Measurements from ENCODE around the gene HAUS8.
"Not testable (repeated sequence)": the region's sequence is repeated elsewhere in the genome, so short reads cannot be mapped to it uniquely, and the experiment has no call there.

HAUS8 gene

DNA sequence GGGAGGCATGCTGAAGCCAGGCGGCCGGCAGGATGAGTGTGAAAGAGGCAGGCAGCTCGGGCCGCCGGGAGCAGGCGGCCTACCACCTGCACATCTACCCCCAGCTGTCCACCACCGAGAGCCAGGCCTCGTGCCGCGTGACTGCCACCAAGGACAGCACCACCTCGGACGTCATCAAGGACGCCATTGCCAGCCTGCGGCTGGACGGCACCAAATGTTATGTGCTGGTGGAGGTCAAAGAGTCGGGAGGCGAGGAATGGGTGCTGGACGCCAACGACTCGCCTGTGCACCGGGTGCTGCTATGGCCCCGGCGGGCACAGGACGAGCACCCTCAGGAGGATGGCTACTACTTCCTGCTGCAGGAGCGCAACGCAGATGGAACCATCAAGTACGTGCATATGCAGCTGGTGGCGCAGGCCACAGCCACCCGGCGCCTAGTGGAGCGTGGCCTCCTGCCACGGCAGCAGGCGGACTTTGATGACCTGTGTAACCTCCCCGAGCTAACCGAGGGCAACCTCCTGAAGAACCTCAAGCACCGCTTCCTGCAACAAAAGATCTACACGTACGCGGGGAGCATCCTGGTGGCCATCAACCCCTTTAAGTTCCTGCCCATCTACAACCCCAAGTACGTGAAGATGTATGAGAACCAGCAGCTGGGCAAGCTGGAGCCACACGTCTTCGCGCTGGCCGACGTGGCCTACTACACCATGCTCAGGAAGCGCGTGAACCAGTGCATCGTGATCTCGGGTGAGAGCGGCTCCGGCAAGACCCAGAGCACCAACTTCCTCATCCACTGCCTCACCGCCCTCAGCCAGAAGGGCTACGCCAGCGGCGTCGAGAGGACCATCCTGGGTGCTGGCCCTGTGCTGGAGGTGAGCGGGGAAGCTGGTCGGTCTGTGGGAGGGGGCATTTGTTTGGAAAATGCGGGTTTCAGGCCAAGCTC is 26.7 kb upstream of the HAUS8 start:
- no peak for DNase-seq

DNA sequence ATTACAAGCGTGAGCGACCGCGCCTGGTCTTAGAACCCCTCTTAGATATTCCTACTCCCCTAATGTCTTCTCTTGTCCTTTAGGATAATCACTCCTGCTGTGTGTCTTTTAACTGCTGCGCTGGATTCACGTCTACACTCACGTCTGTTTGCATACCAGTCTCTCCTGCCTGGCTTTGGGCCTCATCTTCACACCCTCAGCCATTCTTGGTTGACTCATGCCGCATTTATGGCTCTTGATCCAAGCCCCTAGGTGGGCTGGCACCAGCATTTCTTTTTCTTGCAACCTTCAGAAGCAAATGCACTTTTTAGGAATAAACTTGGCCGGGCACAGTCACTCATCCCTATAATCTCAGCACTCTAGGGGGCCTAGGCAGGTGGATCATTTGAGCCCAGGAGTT is 23.1 kb upstream of the HAUS8 start:
- no peak for DNase-seq

DNA sequence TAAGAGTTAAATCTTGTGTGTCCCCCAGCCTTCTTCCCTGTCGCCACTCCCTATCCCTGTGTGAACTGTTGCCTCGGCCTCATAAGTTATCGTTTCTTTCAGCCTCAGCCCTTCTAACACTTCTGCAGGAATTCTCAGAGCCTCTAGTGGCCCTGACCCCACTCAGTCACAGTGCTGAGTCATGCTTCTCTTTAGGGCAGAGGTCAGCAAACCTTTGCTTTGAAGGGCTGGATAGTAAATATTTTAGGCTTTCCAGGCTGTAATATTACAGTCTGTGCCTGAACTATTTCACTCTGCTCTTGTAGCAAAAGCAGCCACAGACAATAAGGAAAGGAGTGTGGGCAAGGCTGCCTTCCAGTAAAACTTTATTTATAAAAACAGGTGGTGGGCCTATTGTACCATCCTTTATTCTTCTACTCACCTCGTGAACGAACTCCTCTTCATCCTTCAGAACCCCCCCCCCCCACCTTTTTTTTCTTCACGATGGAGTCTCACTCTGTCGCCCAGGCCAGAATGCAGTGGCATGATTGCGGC is 22.4 kb upstream of the HAUS8 start:
- no peak for DNase-seq

DNA sequence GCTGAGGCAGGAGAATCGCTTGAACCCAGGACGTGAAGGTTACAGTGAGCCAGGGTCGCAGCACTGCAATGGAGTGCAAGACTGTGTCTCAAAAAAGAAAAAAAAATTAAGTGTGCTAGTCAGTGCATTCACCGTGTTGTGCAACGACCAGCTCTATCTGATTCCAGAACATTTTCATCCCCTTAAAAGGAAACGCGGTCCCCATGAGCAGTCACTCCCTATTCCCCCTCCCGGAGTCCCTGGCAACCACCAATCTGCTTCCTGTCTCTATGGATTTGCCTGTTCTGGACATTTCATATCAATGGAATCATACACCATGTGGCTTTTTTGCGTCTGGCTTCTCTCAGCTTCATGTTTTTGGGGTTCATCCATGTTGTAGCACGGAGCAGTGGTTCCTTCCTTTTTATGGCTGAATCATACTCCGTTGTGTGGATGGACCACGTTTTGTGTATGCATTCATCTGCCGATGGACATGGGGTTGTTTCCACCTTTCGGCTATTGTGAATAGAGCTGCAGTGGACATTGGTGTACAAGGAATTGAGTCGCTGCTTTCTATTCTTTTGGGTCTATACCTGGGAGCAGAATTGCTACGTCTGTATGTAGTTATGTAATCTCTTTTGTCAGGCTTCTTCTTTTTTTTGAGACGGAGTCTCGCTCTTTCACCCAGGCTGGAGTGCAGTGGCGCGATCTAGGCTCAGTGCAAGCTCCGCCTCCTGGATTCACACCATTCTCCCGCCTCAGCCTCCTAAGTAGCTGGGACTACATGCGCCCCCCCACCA is 20.1 kb upstream of the HAUS8 start:
- no peak for DNase-seq

DNA sequence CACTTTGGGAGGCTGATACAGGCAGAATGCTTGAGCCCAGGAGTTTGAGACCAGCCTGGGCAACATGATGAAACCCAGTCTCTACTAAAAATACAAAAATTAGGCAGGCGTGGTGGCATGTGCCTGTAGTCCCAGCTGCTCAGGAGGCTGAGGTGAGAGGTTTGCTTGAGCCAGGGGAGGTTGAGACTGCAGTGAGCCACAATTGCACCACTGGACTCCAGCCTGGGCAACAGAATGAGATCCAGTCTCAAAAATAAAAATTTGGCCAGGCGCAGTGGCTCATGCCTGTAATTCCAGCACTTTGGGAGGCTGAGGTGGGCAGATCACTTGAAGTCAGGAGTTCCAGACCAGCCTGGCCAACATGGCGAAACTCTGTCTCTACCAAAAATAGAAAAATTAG is 19.4 kb upstream of the HAUS8 start:
- DNase-seq = not testable (repeated sequence)

DNA sequence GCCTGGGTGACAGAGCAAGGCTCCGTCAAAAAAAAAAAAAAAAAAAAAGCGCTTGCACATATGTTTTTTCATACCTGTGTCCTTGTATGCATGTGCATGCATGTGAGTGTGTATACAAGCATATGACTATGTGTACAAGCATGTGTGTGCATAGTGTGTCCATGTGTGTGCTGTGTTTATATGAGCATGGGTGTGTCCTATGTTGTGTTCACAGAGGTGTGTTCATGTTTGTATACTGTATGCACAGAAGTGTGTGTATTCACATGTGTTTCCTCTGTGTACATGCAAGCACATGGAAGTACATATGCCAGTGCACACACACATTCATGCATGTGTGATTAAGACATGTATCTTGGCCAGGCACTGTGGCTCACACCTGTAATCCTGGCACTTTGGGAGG is 17.4 kb upstream of the HAUS8 start:
- DNase-seq = no peak

DNA sequence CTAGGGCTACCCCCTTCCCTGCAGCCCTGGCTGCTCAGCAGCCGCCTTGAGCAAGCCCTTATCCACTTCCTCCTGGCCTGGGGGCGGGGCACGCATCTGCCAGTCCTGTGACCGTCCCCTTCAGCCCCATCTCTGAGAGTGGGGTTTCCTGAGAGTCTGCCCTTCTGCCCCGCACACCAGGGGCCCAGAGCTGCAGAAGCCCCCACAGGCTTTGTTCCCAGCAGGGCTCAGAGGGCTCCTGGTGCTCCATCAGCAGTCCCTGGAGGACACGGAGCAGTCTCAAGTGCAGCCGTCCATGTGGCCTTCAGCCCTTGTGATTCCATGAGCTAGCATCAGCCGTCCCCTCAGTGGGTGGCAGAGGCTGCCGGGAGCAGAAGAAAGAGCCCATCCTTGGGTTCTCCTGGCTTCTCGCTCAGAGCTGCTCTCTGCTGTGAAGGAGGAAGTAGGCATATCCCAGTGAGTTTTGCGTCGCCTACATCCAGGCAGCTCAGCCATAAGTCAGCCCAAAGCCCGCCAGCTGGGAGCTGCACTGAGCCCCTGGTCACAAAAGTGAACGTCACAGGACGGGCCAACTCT is 16.6 kb upstream of the HAUS8 start:
- no peak for DNase-seq

DNA sequence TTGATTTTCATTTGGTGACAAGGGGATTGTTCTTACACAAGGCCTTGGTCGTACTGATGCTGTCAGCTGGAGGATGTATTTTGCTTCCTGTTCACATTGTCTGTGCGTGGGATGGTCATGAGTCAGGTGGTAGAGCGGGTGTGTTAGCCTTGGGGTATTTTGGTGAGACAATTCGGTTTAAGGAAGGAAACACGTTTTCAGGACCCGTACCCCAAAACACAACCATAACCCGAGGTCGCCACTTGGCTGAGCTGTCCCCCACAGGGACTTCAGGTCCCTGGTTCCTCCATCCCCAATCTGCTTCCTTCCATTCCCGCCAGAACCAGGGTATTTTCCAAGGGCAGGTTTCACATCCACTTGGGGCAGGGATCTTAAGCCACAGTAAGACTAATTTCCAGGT is 15.3 kb upstream of the HAUS8 start:
- DNase-seq = no peak

DNA sequence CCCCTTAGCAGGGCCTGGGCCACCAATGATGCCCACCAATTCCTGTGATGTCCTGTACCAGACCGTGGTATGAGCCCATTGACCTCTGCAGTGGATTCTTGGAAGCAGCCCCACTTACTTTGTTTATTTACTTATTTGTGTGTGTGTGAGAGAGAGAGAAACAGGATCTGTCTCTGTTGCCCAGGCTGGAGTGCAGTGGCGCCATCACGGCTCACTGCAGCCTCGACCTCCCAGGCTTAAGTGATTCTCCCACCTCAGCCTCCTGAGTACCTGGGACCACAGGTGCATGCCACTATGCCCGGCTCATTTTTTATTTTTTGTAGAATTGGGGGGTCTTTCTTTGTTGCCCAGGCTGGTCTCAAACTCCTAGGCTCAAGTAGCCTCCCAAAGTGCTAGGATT is 13.3 kb upstream of the HAUS8 start:
- no peak for DNase-seq

DNA sequence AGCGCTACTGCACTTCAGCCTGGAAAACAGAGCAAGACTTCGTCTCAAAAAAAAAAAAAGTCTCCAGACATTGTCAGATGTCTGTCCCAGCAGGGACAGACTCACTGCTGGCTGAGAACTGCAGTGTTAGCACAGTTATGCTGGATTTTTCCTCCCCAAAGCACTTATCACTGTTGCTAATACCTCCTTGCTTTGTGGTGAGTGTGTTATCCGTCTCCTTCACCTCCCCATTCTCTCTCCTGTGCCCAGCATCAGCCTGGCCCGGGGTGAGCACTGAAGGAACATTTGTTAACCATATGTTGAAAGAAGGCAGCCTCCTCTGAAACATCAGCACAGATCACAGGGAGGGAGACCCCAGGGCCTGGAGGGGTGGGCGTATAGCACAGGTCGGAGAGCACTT is 11.6 kb upstream of the HAUS8 start:
- DNase-seq = no peak

DNA sequence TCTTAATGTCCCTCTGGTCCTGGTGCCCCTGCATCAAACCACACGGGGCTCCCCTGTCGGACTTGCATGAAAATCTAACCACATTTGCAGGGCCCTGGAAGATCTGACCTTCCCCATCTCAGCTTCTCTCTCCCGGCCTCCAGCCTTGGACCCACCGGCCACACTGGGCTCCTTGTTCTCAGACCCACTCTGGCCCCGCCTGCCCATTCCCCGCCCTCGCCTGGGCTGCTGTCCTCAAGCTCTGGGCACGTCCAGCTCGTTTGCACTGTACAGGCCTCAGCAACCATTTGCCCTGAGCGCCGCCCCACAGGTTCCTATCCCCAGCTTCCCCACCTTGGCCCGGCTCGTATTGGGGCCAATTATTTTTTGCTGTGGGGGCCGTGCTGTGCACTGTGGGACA is 10.9 kb upstream of the HAUS8 start:
- DNase-seq = no peak

DNA sequence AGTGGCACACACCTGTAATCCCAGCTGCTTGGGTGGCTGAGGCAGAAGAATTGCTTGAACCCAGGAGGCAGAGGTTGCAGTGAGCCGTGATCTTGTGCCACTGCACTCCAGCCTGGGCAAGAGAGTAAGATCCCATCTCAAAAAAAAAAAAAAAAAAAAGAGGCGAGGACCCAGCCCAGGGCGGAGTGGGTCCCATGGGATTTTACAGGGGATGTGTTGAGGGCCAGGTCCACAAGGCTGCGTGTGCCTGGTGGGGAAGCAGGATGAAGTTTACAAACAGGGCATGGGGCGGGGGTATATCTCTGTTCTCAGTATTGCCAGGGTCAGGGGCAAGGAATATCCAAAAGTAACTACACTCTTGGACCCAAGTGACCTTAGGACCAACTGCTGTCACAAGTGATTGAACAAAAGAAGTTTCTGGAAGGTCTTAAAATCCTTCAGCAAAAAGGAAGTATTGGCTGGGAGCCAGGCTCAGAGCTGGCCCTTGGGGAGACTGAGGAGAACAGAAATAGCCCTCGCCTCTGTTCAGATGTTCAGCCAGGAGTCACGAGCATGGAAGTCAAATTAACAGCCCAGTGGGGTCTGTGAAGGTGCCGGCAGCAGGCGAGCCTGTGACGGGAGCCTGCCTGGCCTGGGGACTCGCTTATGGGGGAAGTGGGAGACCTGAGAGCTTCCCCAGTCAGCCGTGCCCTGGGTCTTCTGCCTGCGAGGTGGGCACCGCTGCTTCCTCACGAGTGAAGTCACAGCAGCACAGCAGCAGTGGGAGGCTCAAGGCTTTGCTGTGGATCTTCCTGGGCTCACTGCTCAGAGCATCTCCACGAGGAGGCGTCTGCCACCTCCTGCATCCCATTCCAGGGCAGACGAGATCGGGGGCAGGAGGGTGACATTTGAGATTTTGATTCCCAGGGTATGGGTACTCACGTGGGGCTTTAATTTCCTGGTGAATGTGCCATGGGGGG is 6.7 kb upstream of the HAUS8 start:
- no peak for DNase-seq

DNA sequence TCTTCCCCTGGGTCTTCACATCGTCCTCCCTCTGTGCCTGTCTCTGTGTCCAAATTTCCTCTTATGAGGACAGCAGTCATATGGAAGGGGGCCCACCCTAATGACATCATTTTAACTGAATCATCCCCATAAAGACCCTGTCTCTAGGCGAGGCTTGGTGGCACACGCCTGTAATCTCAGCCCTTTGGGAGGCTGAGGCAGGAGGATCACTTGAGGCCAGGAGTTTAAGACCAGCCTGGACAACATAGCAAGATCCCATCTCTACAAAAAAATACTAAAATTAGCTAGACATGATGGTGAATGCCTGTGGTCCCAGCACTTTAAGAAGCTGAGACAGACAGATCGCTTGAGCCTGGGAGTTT is 5.2 kb upstream of the HAUS8 start:
- no peak for DNase-seq

DNA sequence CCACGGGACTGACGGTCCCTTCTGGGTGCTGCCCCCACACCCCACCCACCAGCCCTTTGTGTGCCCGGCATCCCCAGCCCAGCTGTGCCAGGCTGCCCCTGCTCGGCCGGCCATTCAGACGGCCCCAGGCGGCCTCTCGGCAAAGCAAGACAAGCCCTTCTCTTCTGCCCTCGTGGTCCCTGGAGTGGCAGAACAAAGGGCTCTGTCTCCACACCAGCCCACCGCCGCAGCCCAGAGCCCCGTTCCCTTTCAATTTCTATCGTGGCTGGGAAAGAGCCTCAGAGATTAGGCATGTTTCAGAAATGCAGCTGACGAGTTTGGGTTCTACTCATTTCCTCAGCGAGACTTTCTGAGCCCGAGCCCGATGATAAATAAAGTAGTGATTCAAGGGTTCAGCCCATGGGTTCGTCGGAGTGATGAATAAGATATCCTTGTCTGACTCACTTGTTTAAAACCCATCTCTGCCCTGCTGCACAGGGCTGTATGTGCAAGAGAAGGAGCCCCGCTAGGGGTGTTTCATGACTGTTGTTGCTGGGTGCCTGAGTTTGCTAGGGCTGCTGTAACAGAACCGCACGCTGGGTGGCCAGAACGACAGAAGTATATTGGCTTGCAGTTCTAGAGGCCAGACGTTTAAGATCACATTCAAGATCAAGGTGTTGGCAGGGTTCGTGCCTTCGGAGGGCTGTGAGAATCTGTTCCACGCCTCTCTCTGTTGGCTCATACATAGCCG is 4.6 kb upstream of the HAUS8 start:
- DNase-seq = no peak

DNA sequence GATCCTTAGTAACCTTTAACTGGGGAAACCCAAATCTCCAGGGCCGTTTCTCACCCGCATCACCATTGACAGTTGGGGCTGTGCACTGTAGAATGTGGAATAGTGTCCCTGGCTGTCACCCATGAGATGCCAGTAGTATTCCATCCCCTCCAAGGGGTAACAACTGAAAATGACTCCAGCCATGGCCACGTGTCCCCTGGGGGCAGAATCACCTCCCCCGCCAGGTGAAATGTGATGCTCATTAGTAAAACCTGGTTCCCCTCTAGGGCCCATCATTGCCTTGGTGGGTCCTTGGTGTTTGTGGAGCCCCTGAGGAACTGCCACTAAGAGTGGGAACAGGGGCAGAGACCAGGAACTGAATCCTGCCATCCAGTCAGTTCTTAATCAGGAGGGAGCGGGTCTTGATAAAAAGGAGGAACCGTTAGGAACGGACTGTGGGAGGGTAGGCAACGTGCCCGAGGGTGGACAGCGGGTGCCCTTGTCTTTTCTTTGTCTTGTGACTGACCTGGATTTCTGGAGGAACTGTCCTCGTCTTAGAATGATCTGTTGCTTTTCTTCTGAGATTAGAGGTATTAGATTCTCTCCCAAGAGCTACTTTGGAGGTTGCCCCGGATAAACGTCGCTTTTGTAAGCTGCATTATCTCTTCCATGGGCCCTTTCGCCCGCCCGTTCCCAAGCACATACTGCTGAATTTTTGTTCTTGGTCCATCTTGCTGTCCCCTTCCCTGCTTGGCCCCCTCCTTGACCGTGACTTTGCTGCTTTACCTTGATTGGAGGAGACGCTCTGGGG is 3.9 kb upstream of the HAUS8 start:
- no peak for DNase-seq

DNA sequence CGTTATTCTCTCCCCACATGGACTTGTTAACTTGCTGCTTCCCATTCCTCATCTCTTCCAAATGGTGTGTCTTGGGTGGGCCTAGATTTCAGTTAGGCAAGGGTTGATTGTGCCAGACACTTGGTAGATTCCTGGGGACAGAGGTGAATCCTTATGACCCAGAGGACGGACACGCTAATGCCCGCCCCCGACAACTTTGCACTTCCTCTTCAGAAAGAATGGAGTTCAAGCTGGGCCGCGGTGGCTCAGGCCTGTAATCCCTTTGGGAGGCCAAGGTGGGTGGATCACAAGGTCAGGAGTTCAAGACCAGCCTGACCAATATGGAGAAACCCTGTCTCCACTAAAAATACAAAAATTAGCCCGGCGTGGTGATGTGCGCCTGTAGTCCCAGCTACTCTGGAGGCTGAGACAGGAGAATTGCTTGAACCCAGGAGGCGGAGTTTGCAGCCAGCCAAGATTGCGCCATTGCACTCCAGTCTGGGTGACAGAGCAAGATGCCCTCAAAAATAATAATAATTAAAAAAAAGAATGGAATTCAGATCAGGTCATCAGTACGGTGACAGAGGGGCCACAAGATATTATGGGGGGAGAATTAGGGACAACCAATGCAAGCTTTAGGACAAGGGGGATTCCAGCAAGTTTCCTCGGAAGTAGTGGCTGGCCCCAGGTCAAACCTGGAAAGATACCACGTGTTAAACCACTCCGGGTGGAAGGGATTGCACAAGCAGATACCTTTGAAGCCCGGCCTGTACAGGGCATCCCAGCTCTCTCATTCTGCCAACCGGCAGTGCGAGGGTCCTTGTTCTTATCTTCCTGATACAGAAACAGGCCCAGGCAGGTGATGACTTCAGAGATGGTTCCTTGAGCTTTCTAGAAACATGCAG is 3.0 kb upstream of the HAUS8 start:
- DNase-seq = no peak

DNA sequence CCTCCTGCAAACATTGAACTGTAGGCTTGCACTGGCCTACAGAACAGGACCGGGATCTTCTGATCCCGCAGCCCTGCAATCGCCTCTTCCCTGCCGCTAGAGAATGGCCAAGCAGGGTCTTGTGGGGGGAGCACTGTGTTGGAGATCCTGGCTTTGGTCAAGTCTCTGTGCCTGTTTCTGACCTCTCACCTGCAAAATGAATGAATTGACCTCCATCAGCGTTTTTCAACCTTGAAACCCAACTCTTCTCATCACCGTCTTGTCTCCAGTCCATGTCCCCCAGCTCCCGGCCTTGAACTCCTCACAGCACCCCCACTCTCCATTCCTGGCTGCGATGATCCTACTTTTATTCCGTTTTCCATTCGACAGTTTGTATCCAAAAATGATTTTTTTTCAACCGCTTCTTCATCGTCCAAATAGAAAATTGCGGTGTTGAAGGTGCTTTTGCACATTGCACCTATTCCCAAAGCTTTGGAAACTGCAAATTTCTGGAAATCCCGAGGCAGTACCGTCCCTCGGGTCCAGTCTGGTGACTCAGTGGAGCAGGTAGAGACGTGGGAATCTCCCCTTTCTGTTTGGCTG is 2.3 kb upstream of the HAUS8 start:
- DNase-seq = no peak

DNA sequence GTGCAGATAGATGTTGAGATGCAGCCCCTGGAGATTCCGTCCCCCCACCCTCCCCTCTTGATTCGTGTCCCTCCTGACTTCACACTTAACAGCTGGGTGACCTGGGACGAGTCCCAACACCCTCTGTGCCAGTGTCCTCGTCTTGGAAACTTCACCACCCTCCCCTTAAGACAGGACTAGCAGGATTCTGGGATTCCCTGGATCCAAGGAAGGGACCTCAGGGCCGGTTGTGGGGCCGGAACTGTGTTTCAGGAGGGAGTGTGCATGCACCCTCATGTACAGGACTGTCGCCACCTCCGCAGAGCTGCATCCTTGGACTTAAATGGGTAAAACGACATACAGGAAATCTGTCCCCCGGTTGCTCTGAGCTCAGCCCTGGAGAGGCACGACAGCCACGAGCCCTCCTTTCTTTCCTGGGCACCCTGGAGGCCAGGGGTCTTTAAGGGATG is 1.3 kb upstream of the HAUS8 start:
- no peak for DNase-seq

DNA sequence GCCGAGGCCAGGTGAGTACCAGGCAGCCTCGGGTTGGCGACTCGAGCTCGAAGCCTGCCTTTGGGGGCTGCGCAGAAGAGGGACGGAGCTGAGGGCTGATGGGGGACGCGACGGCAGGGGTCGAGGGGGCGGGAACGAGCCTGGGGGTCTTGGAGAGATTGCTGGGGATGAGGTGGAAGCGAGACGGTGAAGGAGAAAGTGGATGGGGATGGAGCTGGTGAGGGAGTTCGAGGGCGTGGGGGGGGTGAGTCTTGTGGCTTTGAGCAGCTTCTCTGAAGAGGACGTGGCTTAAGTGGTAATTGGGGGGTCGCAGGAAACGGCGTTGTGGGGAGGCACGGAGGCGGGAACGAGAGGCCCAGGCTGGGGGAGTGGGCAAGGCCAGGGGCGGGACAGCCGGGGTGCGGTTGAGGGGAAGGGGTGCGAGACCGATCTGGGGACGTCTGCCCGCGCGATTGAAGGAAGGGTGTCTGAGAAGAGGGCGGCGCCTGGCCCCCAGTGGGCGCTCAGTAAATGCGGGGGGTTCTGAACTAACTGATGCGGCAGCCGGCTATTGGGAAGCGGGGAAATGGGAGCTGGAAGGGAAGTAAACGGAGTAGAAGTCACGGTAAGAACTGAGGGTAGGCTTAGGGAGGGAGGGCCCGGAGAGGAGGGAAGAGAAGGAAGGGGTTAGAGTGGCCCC is 751 bp upstream of the HAUS8 start:
- DNase-seq = no peak
